HCT116 (cell line): ENCODE measurements around the gene LMNA. TPM values are rescaled to one million over a fixed set of nuclear protein-coding genes. Genes with fewer than 3 reads are reported as not detected.

ENCODE experiments used
- ATAC-seq: fragments of 200-7000 bp; cut with Tn5 transposase; 2 replicates; pipeline ENCODE4 v1.9.1; 2020; ENCODE audit warnings: mild to moderate bottlenecking, moderate library complexity
- BruUV-seq: library from RNA; stranded (reverse); fragments of 400-500 nt; replicated peaks from 2 replicates; lab custom pipeline; 2021; lab: Mats Ljungman, UMichigan
- CTCF ChIA-PET: fragments of 300-600 bp; sonication (Branson Sonifier 250); formaldehyde crosslinking; loops from one replicate; lab custom pipeline; 2021; ENCODE audit warnings: antibody characterized with exemption; lab: Charles Lee
- POLR2A ChIA-PET: fragments of 300-600, 350-600 bp; sonication (Branson Sonifier 250); formaldehyde crosslinking; loops from one replicate; lab custom pipeline; 2021; ENCODE audit warnings: antibody characterized with exemption; lab: Charles Lee
- RAD21 ChIA-PET, 2 experiments: fragments of 300-600 bp; sonication (Branson Sonifier 250); formaldehyde crosslinking; loops; one replicate each; lab custom pipeline; 2023; ENCODE audit warnings: low total read pairs in 2 of 2; ENCODE audit not compliant: uncharacterized antibody in 2 of 2, unreplicated experiment in 2 of 2, low non-redundant PET in 1 of 2; lab: Charles Lee
- DNase-seq: peaks from one replicate; pipeline ENCODE4 v3.0.0-alpha.2; 2010; ENCODE audit warnings: low read depth, low spot score
- H2AFZ ChIP-seq: fragments of 200-600 bp; shearing (Covaris generic), sonication (generic); 2 replicates; pipeline ENCODE4 v1.6.1; 2017; ENCODE audit warnings: low read depth, mixed run types, mixed read lengths, antibody characterized with exemption, low read length; ENCODE audit not compliant: poor library complexity, severe bottlenecking
- H3K27ac ChIP-seq: 2 replicates; pipeline ENCODE4 v1.5.1; 2012; ENCODE audit warnings: low read depth, low read length
- H3K27me3 ChIP-seq: fragments of 200-600 bp; sonication (generic); 2 replicates; pipeline ENCODE4 v1.6.1; 2016; ENCODE audit warnings: mixed run types, low read length, mixed read lengths; ENCODE audit not compliant: insufficient read depth
- H3K36me3 ChIP-seq, 2 experiments: fragments of 200-500 bp in 1 of 2; fragments of 200-600 bp in 1 of 2; sonication (Bioruptor generic) in 1 of 2; sonication (generic) in 1 of 2; 2 replicates each; pipeline versions ENCODE4 v1.5.1 to v1.6.1; 2014 to 2016; ENCODE audit warnings: low read length in 2 of 2, inconsistent platforms in 1 of 2, mixed read lengths in 1 of 2, mixed run types in 1 of 2; ENCODE audit not compliant: insufficient read depth in 2 of 2, control insufficient read depth in 1 of 2
- H3K4me1 ChIP-seq, 2 experiments: fragments of 200-600 bp in 1 of 2; sonication (generic) in 1 of 2; 2 replicates each; pipeline versions ENCODE4 v1.5.1 to v1.6.1; 2012 to 2017; ENCODE audit warnings: low read length in 2 of 2, inconsistent platforms in 1 of 2, mild to moderate bottlenecking in 1 of 2, mixed read lengths in 1 of 2, mixed run types in 1 of 2, moderate library complexity in 1 of 2; ENCODE audit not compliant: insufficient read depth in 2 of 2, control insufficient read depth in 1 of 2
- H3K4me2 ChIP-seq: fragments of 200-600 bp; sonication (generic); 2 replicates; pipeline ENCODE4 v1.6.1; 2017; ENCODE audit warnings: mixed run types, low read length, mixed read lengths
- H3K4me3 ChIP-seq, 2 experiments: fragments of 200-600 bp in 1 of 2; sonication (generic) in 1 of 2; replicated peaks in 1 of 2; 2 replicates each; pipeline ENCODE4 v1.5.1; 2011 to 2016; ENCODE audit warnings: low read length in 2 of 2, control low read depth in 1 of 2, low read depth in 1 of 2, mild to moderate bottlenecking in 1 of 2, mixed read lengths in 1 of 2, mixed run types in 1 of 2
- H3K79me2 ChIP-seq: fragments of 200-600 bp; sonication (generic); 2 replicates; pipeline ENCODE4 v1.6.1; 2017; ENCODE audit warnings: mild to moderate bottlenecking, mixed run types, low read length, moderate library complexity, mixed read lengths; ENCODE audit not compliant: insufficient read depth
- H3K9ac ChIP-seq: fragments of 200-600 bp; sonication (generic); 2 replicates; pipeline ENCODE4 v1.6.1; 2016; ENCODE audit warnings: low read length, mixed read lengths
- H3K9me2 ChIP-seq: fragments of 200-600 bp; sonication (generic), shearing (Covaris generic); 2 replicates; pipeline ENCODE4 v1.6.1; 2017; ENCODE audit warnings: mixed run types, mild to moderate bottlenecking, moderate library complexity; ENCODE audit not compliant: insufficient read depth
- H3K9me3 ChIP-seq, 2 experiments: fragments of 200-500 bp in 1 of 2; fragments of 200-600 bp in 1 of 2; sonication (Bioruptor generic) in 1 of 2; sonication (generic) in 1 of 2; 2 replicates each; pipeline ENCODE4 v1.6.1; 2014 to 2017; ENCODE audit warnings: low read length in 2 of 2, mixed read lengths in 2 of 2, inconsistent platforms in 1 of 2, low read depth in 1 of 2, mild to moderate bottlenecking in 1 of 2, mixed run types in 1 of 2, moderate library complexity in 1 of 2; ENCODE audit not compliant: control insufficient read depth in 1 of 2, insufficient read depth in 1 of 2
- H4K20me1 ChIP-seq: fragments of 200-600 bp; sonication (generic), shearing (Covaris generic); 2 replicates; pipeline ENCODE4 v1.6.1; 2017; ENCODE audit warnings: mixed run types, mild to moderate bottlenecking, moderate library complexity; ENCODE audit not compliant: insufficient read depth
- CBX3 ChIP-seq: IDR thresholded peaks from 2 replicates; pipeline ENCODE4 v1.6.1; 2012; ENCODE audit warnings: low read depth
- CTCF ChIP-seq, 3 experiments: fragments of 200-600 bp in 1 of 3; sonication (generic) in 1 of 3; IDR thresholded peaks in 2 of 3; conservative IDR thresholded peaks in 1 of 3; 2 replicates each; pipeline ENCODE4 v1.5.1; 2012 to 2017; ENCODE audit warnings: low read depth in 2 of 3, low read length in 2 of 3, antibody characterized with exemption in 1 of 3, borderline replicate concordance in 1 of 3, control low read depth in 1 of 3, mild to moderate bottlenecking in 1 of 3, mixed read lengths in 1 of 3, mixed run types in 1 of 3, moderate library complexity in 1 of 3; ENCODE audit not compliant: insufficient read depth in 1 of 3
- FOSL1 ChIP-seq: IDR thresholded peaks from 2 replicates; pipeline ENCODE4 v1.6.1; 2012; ENCODE audit warnings: low read depth
- JUND ChIP-seq: IDR thresholded peaks from 2 replicates; pipeline ENCODE4 v1.6.1; 2012
- MAX ChIP-seq: IDR thresholded peaks from 2 replicates; pipeline ENCODE4 v1.6.1; 2012
- ZBTB33 ChIP-seq: IDR thresholded peaks from 2 replicates; pipeline ENCODE4 v1.6.1; 2011; ENCODE audit warnings: mild to moderate bottlenecking, low read length, moderate library complexity; ENCODE audit not compliant: insufficient replicate concordance; ENCODE audit errors: extremely low read depth
- ZNF274 ChIP-seq: fragments of 200-500 bp; sonication (Bioruptor generic); IDR thresholded peaks from 2 replicates; pipeline ENCODE4 v1.6.1; 2014; ENCODE audit warnings: mild to moderate bottlenecking, low read depth, low read length, inconsistent platforms
- intact Hi-C: fragments of 100-400 bp; cut with micrococcal nuclease; formaldehyde crosslinking; loops from 2 replicates; pipeline ENCODE4 v1.10.0; 2022
- total RNA-seq: library from RNA; stranded (reverse); gene quantifications from one replicate; pipeline ENCODE4 v1.2.1, GENCODE V29; 2021; ENCODE audit not compliant: unreplicated experiment

LMNA gene
- total RNA-seq, 1 experiment from 2014 or later: 528 TPM

GRCh38 chr1:156148216-156148615 is 33.7 kb downstream of the LMNA start:
- no peak overlapping the region for H3K4me2 ChIP-seq
- intact Hi-C loops: loop anchor here (10.0 kb wide), 1 partner anchor 297 kb away; no protein-coding TSS in a partner anchor
- POLR2A ChIA-PET: no interaction called here

More at GRCh38 chr1:156148216-156148615, 33.7 kb downstream of the LMNA start:
- H3K4me3 ChIP-seq: no peak overlapping the region
- no peaks in the 10 kb centered on the region for H3K9me2 ChIP-seq
- H3K27me3 ChIP-seq: no peaks in the 10 kb centered on the region; the same call in 1 of the 2 replicates
- no peaks in the 10 kb centered on the region for H4K20me1 ChIP-seq
- no peaks in the 10 kb centered on the region for H3K36me3 ChIP-seq
- ATAC-seq: no peak
- CTCF ChIA-PET: interaction anchor here (3.1 to 8.1 kb wide), 2 partner anchors 19 to 77 kb away, joined by 20 to 98 read pairs; no protein-coding TSS in a partner anchor
- no peaks in the 10 kb centered on the region for H3K9me3 ChIP-seq
- no peak overlapping the region for H3K27ac ChIP-seq
- H3K4me1 ChIP-seq: peaks cover 9 to 12% of the 10 kb centered on the region in 2 experiments
- H2AFZ ChIP-seq: no peak overlapping the region
- no peak for TF ChIP-seq JUND
- no peak for TF ChIP-seq ZNF274
- no peak for TF ChIP-seq CTCF (IDR thresholded peaks at IDR 0.05 in 2 of 3, conservative IDR thresholded peaks at IDR 0.05 in 1 of 3; ENCODE audit: borderline replicate concordance in 1 of 3, insufficient read depth in 1 of 3, low read depth in 2 of 3, low read length in 2 of 3)
- no peak for TF ChIP-seq FOSL1
- TF ChIP-seq CBX3: no peak
- no peak for TF ChIP-seq ZBTB33
- no peak for TF ChIP-seq MAX
- H3K9ac ChIP-seq: no peak overlapping the region
- RAD21 ChIA-PET: interaction anchor here in 1 of 2 experiments (0.9 kb wide), 1 partner anchor 77 kb away, joined by 3 read pairs; no protein-coding TSS in a partner anchor
- no peaks in the 10 kb centered on the region for H3K79me2 ChIP-seq
- BruUV-seq: no TSS peak
- no peak for DNase-seq
